RWPE1 (cell line): ENCODE data around the gene NEDD9.

Experiments
- CTCF ChIA-PET: fragments of 350-600 bp; sonication (Branson Sonifier 250); formaldehyde crosslinking; extraction: SDS; loops from one replicate; lab custom pipeline; 2021; lab: Yijun Ruan, JAX
- POLR2A ChIA-PET: fragments of 400-600 bp; formaldehyde crosslinking; extraction: SDS; loops from one replicate; lab custom pipeline; 2020; ENCODE audit warnings: antibody characterized with exemption; ENCODE audit not compliant: low non-redundant PET; lab: Yijun Ruan, JAX
- DNase-seq: peaks from one replicate; pipeline ENCODE4 v3.0.0; 2012; ENCODE audit warnings: low spot score
- H3K27ac ChIP-seq: fragments of 450-650 bp; 2 replicates; pipeline ENCODE4 v1.5.1; 2017
- CTCF ChIP-seq: fragments of 450-650 bp; conservative IDR thresholded peaks from 2 replicates; pipeline ENCODE4 v1.5.1; 2017; ENCODE audit warnings: low read depth, mild to moderate bottlenecking

The NEDD9 gene

DNA sequence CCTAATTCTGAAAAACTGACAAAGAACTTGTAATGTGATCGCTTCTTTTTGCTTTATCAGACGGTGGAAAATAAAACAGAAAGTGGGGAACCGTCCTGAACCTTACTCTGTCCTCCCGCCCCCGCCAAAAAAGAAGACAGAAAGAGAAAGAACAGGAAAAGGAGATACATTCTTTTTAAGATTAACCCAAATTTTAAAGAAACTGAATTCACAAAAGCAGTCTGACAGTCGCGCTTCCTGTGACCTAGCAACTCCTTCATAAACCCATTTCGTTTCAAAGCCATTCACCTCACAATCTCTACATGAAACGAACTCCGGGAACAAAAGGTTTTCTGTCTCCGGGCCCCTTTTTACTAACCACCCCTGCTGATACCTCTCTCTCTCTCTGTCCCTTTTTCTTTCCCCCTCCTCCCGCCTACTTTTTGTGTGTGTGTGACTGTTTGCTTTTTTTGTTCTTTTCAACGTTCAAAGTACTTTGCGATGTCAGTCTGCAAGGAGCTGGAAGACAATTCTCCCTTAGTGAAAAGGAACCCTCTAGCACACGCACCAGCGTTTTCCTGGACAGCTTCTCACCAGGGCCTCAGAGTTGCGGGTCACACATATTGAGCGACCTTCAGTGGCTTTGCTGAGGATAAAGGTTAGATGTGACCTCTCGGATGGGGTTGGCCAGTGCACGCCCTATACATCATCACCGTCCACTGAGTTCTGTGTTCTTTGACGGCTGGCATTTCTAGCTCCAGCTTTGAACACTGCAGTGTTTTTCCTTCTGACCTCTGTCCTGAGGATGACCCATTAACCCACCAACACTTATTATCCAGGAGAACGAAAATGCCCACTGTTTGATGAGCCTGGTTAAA lies 530 bp upstream of the NEDD9 start:
- peak overlapping the region; percentile 82 for H3K27ac ChIP-seq
- ChIA-PET CTCF (no interaction called here), POLR2A (interaction anchor here (0.6 kb wide), 2 partner anchors 9 to 86 kb away, joined by 3 read pairs; no protein-coding TSS in a partner anchor)
- peak; percentile 19 for DNase-seq
- no peak for TF ChIP-seq CTCF

GRCh38 chr6:11231564-11232192 lies 790 bp downstream of the NEDD9 start:
- no peak for TF ChIP-seq CTCF
- H3K27ac ChIP-seq = peak overlapping the region; percentile 82
- ChIA-PET CTCF (interaction anchor here (0.6 kb wide), 2 partner anchors 52 to 84 kb away, joined by 3 read pairs; no protein-coding TSS in a partner anchor), POLR2A (no interaction called here)
- no peak for DNase-seq

- H3K27ac ChIP-seq = no peak overlapping the region
- ChIA-PET POLR2A (no interaction called here), CTCF (no interaction called here)
- no peak for DNase-seq
- no peak for TF ChIP-seq CTCF
Observed at GRCh38 chr6:11231108-11231463, 1.4 kb downstream of the NEDD9 start.

DNA sequence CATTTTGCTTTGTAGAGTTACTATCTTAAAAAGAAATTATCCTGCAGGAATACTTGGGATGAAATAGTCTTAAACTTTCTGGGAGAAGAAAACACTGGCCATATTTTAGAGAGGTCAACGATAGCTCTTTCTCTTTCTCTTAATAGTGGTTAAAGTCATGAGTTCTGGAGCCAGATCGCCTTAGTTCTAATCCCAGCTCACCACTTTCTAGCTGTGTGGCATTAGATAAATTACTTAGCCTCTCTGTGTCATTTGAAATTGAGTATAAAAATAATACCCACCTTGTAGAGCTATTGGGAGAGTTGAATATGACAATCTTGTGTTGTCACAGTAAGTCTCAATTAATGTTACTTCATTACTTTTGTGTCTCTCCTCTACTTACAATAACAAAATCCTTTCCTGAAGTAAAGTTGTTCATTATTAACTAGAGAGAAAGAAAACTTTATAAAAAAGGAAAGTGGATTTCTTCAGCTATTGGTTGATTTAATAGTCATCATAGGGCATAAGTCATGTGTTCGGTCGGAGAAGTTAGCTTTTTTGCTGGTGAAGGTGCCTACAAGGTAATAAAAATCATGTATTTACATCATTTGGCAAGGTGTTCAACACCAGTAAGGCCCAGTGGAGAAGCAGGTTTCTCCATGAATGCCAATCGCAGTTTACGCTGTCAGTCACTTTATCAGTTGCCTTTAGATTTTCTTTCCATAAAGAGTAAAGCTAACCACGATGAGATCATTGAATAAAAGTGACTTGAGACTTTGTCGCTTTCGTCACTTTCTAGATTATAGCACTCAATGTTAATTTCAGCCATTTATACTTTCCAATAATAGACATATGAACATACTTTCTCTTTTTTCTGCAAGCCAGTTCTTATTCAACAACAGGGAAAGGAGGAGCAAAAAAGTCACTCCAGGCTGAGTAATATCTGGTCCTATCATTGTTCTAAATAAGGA lies 2.0 kb downstream of the NEDD9 start:
- CTCF ChIA-PET = interaction anchor here (0.6 to 0.7 kb wide), 2 partner anchors 13 to 1684 kb away, joined by 3 read pairs; no protein-coding TSS in a partner anchor
- POLR2A ChIA-PET = no interaction called here
- TF ChIP-seq CTCF = no peak
- DNase-seq = no peak
- no peak overlapping the region for H3K27ac ChIP-seq

- ChIA-PET CTCF (interaction anchor here (0.6 kb wide), 1 partner anchor 1683 kb away, joined by 3 read pairs; no protein-coding TSS in a partner anchor), POLR2A (no interaction called here)
- DNase-seq = peak; percentile 29
- TF ChIP-seq CTCF = no peak
- H3K27ac ChIP-seq = no peak overlapping the region
Observed at GRCh38 chr6:11229655-11230046, 2.8 kb downstream of the NEDD9 start.
